Esophagus muscularis mucosa (tissue), 4 donors: ENCODE measurements around the gene JMJD6. TPM values are rescaled to one million over a fixed set of nuclear protein-coding genes. Genes with fewer than 3 reads are reported as not detected.
A peak's percentile ranks its signal among the peaks of the same experiment; 100 is the strongest.

Experiments
- DNase-seq: peaks from one replicate; pipeline ENCODE4 v3.0.0-alpha.2; 2017; ENCODE audit errors: extremely low spot score
- H3K27ac ChIP-seq, 4 donors: fragments of 200-600 bp; sonication (generic); replicated peaks in 1 of 4; 1 replicate in 3 of 4; 2 replicates in 1 of 4; pipeline ENCODE4 v1.5.1; 2016 to 2019; ENCODE audit warnings: mild to moderate bottlenecking in 1 of 4
- H3K27me3 ChIP-seq, 4 donors: fragments of 200-600 bp; sonication (generic); one replicate each; pipeline versions ENCODE4 v1.5.1 to v1.6.0; 2016 to 2019
- H3K36me3 ChIP-seq, 4 donors: fragments of 200-600 bp; sonication (generic); one replicate each; pipeline ENCODE4 v1.5.1; 2016 to 2019
- H3K4me1 ChIP-seq, 4 donors: fragments of 200-600 bp; sonication (generic); one replicate each; pipeline ENCODE4 v1.5.1; 2016 to 2019
- H3K4me3 ChIP-seq, 4 donors: fragments of 200-600 bp; sonication (generic); 1 replicate in 2 of 4; 2 replicates in 2 of 4; pipeline ENCODE4 v1.5.1; 2016 to 2019; ENCODE audit warnings: mild to moderate bottlenecking in 4 of 4, moderate library complexity in 1 of 4
- H3K9me3 ChIP-seq, 4 donors: fragments of 200-600 bp; sonication (generic); 1 replicate in 3 of 4; 2 replicates in 1 of 4; pipeline ENCODE4 v1.5.1; 2016 to 2019
- EP300 ChIP-seq: sonication (generic); formaldehyde crosslinking; IDR thresholded peaks from one replicate; pipeline ENCODE4 v1.6.1; 2017; ENCODE audit warnings: antibody characterized with exemption
- POLR2A ChIP-seq: fragments of 450-650 bp; IDR thresholded peaks from one replicate; pipeline ENCODE4 v1.6.1; 2017; ENCODE audit warnings: antibody characterized with exemption, moderate library complexity, mild to moderate bottlenecking, low read depth
- POLR2AphosphoS5 ChIP-seq, 2 donors: sonication (generic); formaldehyde crosslinking; IDR thresholded peaks; one replicate each; pipeline ENCODE4 v1.6.1; 2017; ENCODE audit warnings: antibody characterized with exemption in 2 of 2
- WGBS: methylation state at CpG from one replicate; pipeline ENCODE4 v1.1.5; 2018; 5-methylcytosine and 5-hydroxymethylcytosine counted together
- intact Hi-C: fragments of 100-400 bp; cut with DNase I; formaldehyde crosslinking; loops from one replicate; pipeline ENCODE4 v1.15.1; 2023
- total RNA-seq, 4 donors: library from RNA; depleted of rRNA; stranded (reverse); fragments of >200 nt; gene quantifications; one replicate each; pipeline versions ENCODE4 v1.1.0 to v1.2.1, GENCODE V29; 2016
- TF ChIP-seq, protein P1 (sequence below), 3 experiments: fragments of 200-600 bp in 2 of 3; fragments of 450-650 bp in 1 of 3; sonication (generic) in 2 of 3; IDR thresholded peaks; one replicate each; pipeline ENCODE4 v1.5.1; 2017 to 2019; ENCODE audit warnings: antibody characterized with exemption in 3 of 3, mild to moderate bottlenecking in 2 of 3, moderate library complexity in 1 of 3

JMJD6 gene
- total RNA-seq, 4 donors from 2014 or later: 29.5 to 54.5 (median 49.5) TPM

DNA sequence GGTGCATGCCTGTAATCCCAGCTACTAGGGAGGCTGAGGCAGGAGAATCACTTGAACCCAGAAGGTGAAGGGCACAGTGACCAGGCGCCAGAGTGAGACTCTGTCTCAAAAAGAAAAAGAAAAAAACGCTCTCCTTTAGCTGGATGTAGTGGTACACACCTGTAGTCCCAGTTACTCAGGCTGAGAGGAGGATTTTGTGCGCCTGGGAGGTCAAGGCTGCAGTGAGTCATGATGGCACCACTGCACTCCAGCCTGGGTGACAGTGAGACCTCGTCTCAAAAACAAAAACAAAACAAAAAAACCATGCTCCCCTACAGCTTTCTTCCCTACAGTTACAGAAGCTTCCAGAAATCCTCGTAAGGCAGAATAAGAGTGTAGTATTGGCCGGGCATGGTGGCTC is 49.8 kb downstream of the JMJD6 start:
- H3K4me3 ChIP-seq: no peak overlapping the region
- no peak for DNase-seq
- H3K36me3 ChIP-seq: peaks cover 4 to 52% (median 45%) of the 10 kb centered on the region in 4 donors
- H3K27me3 ChIP-seq: no peaks in the 10 kb centered on the region
- no peak overlapping the region for H3K27ac ChIP-seq
- TF ChIP-seq POLR2A: no peak
- TF ChIP-seq EP300: no peak
- TF ChIP-seq, protein P1, sequence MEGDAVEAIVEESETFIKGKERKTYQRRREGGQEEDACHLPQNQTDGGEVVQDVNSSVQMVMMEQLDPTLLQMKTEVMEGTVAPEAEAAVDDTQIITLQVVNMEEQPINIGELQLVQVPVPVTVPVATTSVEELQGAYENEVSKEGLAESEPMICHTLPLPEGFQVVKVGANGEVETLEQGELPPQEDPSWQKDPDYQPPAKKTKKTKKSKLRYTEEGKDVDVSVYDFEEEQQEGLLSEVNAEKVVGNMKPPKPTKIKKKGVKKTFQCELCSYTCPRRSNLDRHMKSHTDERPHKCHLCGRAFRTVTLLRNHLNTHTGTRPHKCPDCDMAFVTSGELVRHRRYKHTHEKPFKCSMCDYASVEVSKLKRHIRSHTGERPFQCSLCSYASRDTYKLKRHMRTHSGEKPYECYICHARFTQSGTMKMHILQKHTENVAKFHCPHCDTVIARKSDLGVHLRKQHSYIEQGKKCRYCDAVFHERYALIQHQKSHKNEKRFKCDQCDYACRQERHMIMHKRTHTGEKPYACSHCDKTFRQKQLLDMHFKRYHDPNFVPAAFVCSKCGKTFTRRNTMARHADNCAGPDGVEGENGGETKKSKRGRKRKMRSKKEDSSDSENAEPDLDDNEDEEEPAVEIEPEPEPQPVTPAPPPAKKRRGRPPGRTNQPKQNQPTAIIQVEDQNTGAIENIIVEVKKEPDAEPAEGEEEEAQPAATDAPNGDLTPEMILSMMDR (IDR thresholded peaks at IDR 0.05): no peak
- no peak for TF ChIP-seq POLR2AphosphoS5 (IDR thresholded peaks at IDR 0.05)
- H3K9me3 ChIP-seq: no peaks in the 10 kb centered on the region
- intact Hi-C loops: no loop called here
- H3K4me1 ChIP-seq: peaks cover 12 to 19% (median 17%) of the 10 kb centered on the region in 4 donors
- WGBS: 87% methylated on average over 6 of the region's 6 CpGs

DNA sequence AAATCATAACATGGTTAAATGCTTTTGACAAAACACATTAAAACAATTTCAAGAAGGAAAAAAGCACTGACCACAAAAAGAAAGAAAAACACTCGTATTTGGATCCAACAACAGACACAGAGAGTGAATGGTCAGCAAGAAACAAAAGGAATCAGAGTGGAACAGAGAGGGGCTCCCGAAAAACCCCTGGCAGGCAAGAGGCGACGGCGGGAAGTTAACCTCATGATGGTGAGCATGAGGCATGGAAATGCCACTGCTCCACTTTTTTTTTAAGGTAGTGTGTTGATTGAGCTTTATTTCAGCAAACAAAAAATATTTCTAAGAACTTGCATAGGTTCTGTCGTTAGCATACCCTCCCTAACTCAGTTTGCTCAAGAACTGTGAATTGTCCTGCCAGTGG is 50.8 kb downstream of the JMJD6 start:
- Histone ChIP-seq H3K36me3 (peaks cover 4 to 45% (median 42%) of the 10 kb centered on the region in 4 donors), H3K27me3 (no peaks in the 10 kb centered on the region), H3K4me3 (no peak overlapping the region), H3K27ac (no peak overlapping the region), H3K4me1 (peaks cover 12 to 17% (median 15%) of the 10 kb centered on the region in 4 donors), H3K9me3 (no peaks in the 10 kb centered on the region)
- intact Hi-C loops: no loop called here
- no peak for DNase-seq
- WGBS: 95% methylated on average over 6 of the region's 6 CpGs
- no peak for TF ChIP-seq EP300
- TF ChIP-seq POLR2A: no peak
- TF ChIP-seq, protein P1 (IDR thresholded peaks at IDR 0.05): no peak
- TF ChIP-seq POLR2AphosphoS5 (IDR thresholded peaks at IDR 0.05): no peak

DNA sequence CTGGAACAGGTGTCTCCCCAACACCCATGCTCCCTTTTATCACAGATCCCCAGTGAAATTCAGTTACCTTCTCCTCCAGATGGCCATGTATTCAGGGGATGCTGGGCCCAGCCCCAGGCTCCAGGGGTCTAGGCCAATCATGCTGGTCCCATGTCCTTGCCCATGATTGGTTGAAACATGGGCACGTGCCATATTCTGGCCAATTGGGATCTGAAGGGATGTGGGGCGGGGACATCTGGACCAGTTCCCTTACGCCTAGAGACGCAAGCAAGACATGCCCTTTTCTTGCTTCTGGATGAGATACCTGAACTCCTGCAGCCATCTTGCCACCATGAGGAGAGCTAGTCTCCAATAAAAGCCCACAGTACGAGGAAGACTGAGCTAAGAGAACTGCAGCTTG is 51.8 kb downstream of the JMJD6 start:
- Histone ChIP-seq H3K27ac (no peak overlapping the region), H3K27me3 (no peaks in the 10 kb centered on the region), H3K4me3 (no peak overlapping the region), H3K36me3 (peaks cover 0 to 40% (median 36%) of the 10 kb centered on the region in 4 donors), H3K9me3 (no peaks in the 10 kb centered on the region), H3K4me1 (peaks cover 14 to 17% (median 15%) of the 10 kb centered on the region in 4 donors)
- intact Hi-C loops: loop anchor here (5.0 kb wide), 1 partner anchor 117 kb away; no protein-coding TSS in a partner anchor
- 100% methylated on average over 4 of the region's 5 CpGs for WGBS
- TF ChIP-seq EP300 (no peak), POLR2A (no peak)
- TF ChIP-seq, protein P1 (IDR thresholded peaks at IDR 0.05): no peak
- DNase-seq: no peak

DNA sequence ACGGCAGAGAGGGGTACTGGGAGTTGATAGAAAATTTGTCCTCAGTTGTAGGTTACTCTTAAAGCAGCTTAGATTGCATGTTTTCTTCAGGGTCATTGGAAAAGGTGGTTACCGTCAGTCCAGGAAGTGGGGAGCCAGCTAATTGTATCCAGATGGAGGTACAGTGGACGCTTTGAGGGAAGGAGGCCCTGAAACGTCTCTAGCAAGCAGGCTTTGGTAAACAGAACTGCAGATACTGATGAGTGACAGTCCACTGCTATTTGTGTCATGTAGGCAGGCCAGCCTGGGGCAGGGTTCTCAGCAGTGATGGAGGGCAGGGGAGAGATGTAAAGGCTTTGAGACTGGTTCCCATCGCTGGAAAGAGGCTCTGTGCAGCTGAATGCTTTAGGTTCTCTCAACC is 52.7 kb downstream of the JMJD6 start:
- no peaks in the 10 kb centered on the region for H3K27me3 ChIP-seq
- 60% methylated on average over 5 of the region's 5 CpGs for WGBS
- no peaks in the 10 kb centered on the region for H3K9me3 ChIP-seq
- intact Hi-C loops: loop anchor here (5.0 kb wide), 1 partner anchor 116 kb away; no protein-coding TSS in a partner anchor
- peaks cover 14 to 18% (median 15%) of the 10 kb centered on the region in 4 donors for H3K4me1 ChIP-seq
- no peak overlapping the region for H3K27ac ChIP-seq
- TF ChIP-seq POLR2AphosphoS5 (IDR thresholded peaks at IDR 0.05) (no peak), EP300 (no peak), POLR2A (no peak)
- TF ChIP-seq, protein P1 (IDR thresholded peaks at IDR 0.05): no peak
- H3K36me3 ChIP-seq: peaks cover 0 to 33% (median 32%) of the 10 kb centered on the region in 4 donors
- H3K4me3 ChIP-seq: no peak overlapping the region
- DNase-seq: no peak

DNA sequence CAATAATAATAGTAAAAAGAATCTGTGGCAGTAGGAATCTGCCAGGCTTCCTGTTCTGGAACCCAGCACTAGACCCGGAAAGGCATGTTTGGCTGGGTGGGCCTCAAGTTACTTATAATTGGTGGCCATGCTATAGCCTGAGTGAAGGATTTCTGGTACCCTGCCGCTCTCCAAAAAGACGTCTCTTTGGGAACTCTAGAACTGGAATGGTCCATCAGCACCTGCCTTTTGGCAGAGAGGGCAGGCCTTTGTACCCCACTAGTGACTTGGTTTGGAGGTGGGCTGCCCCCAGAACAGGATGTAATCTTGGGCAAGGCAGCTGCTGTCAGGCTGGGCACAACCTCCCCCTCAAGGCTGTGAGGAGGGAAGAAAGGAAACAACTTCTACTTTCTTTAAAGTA is 53.5 kb downstream of the JMJD6 start:
- TF ChIP-seq, protein P1 (IDR thresholded peaks at IDR 0.05): no peak
- TF ChIP-seq POLR2AphosphoS5 (IDR thresholded peaks at IDR 0.05) (no peak), EP300 (no peak), POLR2A (no peak)
- H3K4me3 ChIP-seq: no peak overlapping the region
- peaks cover 0 to 25% (median 24%) of the 10 kb centered on the region in 4 donors for H3K36me3 ChIP-seq
- 89% methylated on average over 3 of the region's 3 CpGs for WGBS
- no peaks in the 10 kb centered on the region for H3K27me3 ChIP-seq
- intact Hi-C loops: loop anchor here (5.0 kb wide), 1 partner anchor 116 kb away; no protein-coding TSS in a partner anchor
- H3K27ac ChIP-seq: peak overlapping the region in 3 of 4 donors; percentile 0 to 35 (median 21)
- H3K4me1 ChIP-seq: peaks cover 14 to 23% (median 19%) of the 10 kb centered on the region in 4 donors
- no peaks in the 10 kb centered on the region for H3K9me3 ChIP-seq
- no peak for DNase-seq
